HepG2 (cell line): ENCODE results near the gene KRABD2.

Source experiments
- ATRX ChIP-seq: sonication (generic); formaldehyde crosslinking; IDR thresholded peaks from 2 replicates; pipeline ENCODE4 v1.4.0; 2020; ENCODE audit warnings: missing genetic modification reagents, borderline replicate concordance
- CEBPG ChIP-seq: IDR thresholded peaks from 2 replicates; pipeline ENCODE4 v1.6.1; 2016
- CHCHD3 ChIP-seq: sonication (generic); formaldehyde crosslinking; IDR thresholded peaks from 2 replicates; pipeline ENCODE4 v1.8.0; 2022; ENCODE audit warnings: mild to moderate bottlenecking, missing genetic modification reagents, moderate library complexity
- DNMT1 ChIP-seq: sonication (generic); formaldehyde crosslinking; IDR thresholded peaks from 2 replicates; pipeline ENCODE4 v1.5.1; 2020; ENCODE audit warnings: mild to moderate bottlenecking, missing genetic modification reagents
- EED ChIP-seq: sonication (generic); formaldehyde crosslinking; IDR thresholded peaks from 2 replicates; pipeline ENCODE4 v1.5.0; 2020; ENCODE audit warnings: mild to moderate bottlenecking, missing genetic modification reagents
- EZH2 ChIP-seq: conservative IDR thresholded peaks from 2 replicates; pipeline ENCODE4 v1.6.1; 2012; ENCODE audit warnings: mild to moderate bottlenecking, low read depth, low read length, moderate library complexity
- GATAD1 ChIP-seq: IDR thresholded peaks from 2 replicates; pipeline ENCODE4 v1.6.1; 2016; ENCODE audit warnings: missing genetic modification reagents, missing compliant biosample characterization
- GMEB2 ChIP-seq: IDR thresholded peaks from 2 replicates; pipeline ENCODE4 v1.6.1; 2016; ENCODE audit warnings: missing biosample characterization, missing genetic modification reagents, low read depth
- HHEX ChIP-seq: IDR thresholded peaks from 2 replicates; pipeline ENCODE4 v1.6.1; 2016; ENCODE audit warnings: control low read depth
- HIC2 ChIP-seq: sonication (generic); formaldehyde crosslinking; IDR thresholded peaks from 2 replicates; pipeline ENCODE4 v1.9.0; 2022; ENCODE audit warnings: low read depth, missing genetic modification reagents
- HNRNPL ChIP-seq: fragments of 200-400 bp; formaldehyde crosslinking; IDR thresholded peaks from 2 replicates; pipeline ENCODE4 v1.6.1; 2017; ENCODE audit warnings: mild to moderate bottlenecking, low read depth, low read length
- KAT7 ChIP-seq: IDR thresholded peaks from 2 replicates; pipeline ENCODE4 v1.6.1; 2018; ENCODE audit warnings: borderline replicate concordance, missing compliant biosample characterization
- NR1H2 ChIP-seq: sonication (generic); formaldehyde crosslinking; IDR thresholded peaks from 2 replicates; pipeline ENCODE4 v1.8.1; 2022; ENCODE audit warnings: low read depth, missing genetic modification reagents, borderline replicate concordance
- TSC22D2 ChIP-seq: sonication (generic); formaldehyde crosslinking; IDR thresholded peaks from 2 replicates; pipeline ENCODE4 v1.5.1; 2020; ENCODE audit warnings: missing genetic modification reagents, mild to moderate bottlenecking, borderline replicate concordance
- U2AF2 ChIP-seq: fragments of 200-400 bp; formaldehyde crosslinking; IDR thresholded peaks from 2 replicates; pipeline ENCODE4 v1.6.1; 2017; ENCODE audit warnings: low read depth, mild to moderate bottlenecking, low read length
- ZBTB7A ChIP-seq: sonication (generic); formaldehyde crosslinking; IDR thresholded peaks from 2 replicates; pipeline ENCODE4 v1.8.0; 2022; ENCODE audit warnings: mild to moderate bottlenecking, missing genetic modification reagents
- ZFAT ChIP-seq: sonication (generic); formaldehyde crosslinking; conservative IDR thresholded peaks from 2 replicates; pipeline ENCODE4 v1.8.1; 2023; ENCODE audit warnings: missing genetic modification reagents, inconsistent platforms
- ZFP36L2 ChIP-seq: sonication (generic); formaldehyde crosslinking; IDR thresholded peaks from 2 replicates; pipeline ENCODE4 v1.4.0; 2020; ENCODE audit warnings: missing genetic modification reagents
- ZMAT5 ChIP-seq: sonication (generic); formaldehyde crosslinking; IDR thresholded peaks from 2 replicates; pipeline ENCODE4 v1.5.0; 2020; ENCODE audit warnings: mild to moderate bottlenecking, low read depth, missing genetic modification reagents, borderline replicate concordance
- ZNF343 ChIP-seq: sonication (generic); formaldehyde crosslinking; IDR thresholded peaks from 2 replicates; pipeline ENCODE4 v1.4.0; 2020; ENCODE audit warnings: mild to moderate bottlenecking, missing genetic modification reagents
- ZNF501 ChIP-seq: sonication (generic); formaldehyde crosslinking; IDR thresholded peaks from 2 replicates; pipeline ENCODE4 v1.5.1; 2020; ENCODE audit warnings: mild to moderate bottlenecking, moderate library complexity, missing genetic modification reagents
- ZNF562 ChIP-seq: sonication (generic); formaldehyde crosslinking; IDR thresholded peaks from 2 replicates; pipeline ENCODE4 v1.8.0; 2022; ENCODE audit warnings: missing genetic modification reagents, borderline replicate concordance
- ZNF644 ChIP-seq: IDR thresholded peaks from 2 replicates; pipeline ENCODE4 v1.6.1; 2016; ENCODE audit warnings: low read depth
- ZNF7 ChIP-seq: IDR thresholded peaks from 2 replicates; pipeline ENCODE4 v1.6.1; 2016; ENCODE audit warnings: missing biosample characterization, missing genetic modification reagents
- ZUFSP ChIP-seq: sonication (generic); formaldehyde crosslinking; IDR thresholded peaks from 2 replicates; pipeline ENCODE4 v1.9.0; 2021; ENCODE audit warnings: missing genetic modification reagents, mild to moderate bottlenecking, borderline replicate concordance
- TF ChIP-seq, protein P1 (sequence below): IDR thresholded peaks from 2 replicates; pipeline ENCODE4 v1.6.1; 2016; ENCODE audit warnings: missing genetic modification reagents, missing compliant biosample characterization

Gene KRABD2

GRCh38 chr17:8420041-8420934 is 43.8 kb upstream of the KRABD2 start (continued):
- TF ChIP-seq ZNF7, result no peak
- TF ChIP-seq ZBTB7A, result no peak
- no peak for TF ChIP-seq ZNF562
- peak; percentile 71; the same call in 1 of the 2 replicates for TF ChIP-seq HHEX (CRISPR knock-in tag)
- no peak for TF ChIP-seq HNRNPL
- no peak for TF ChIP-seq ZFAT
- peak; percentile 73; the same call in 1 of the 2 replicates for TF ChIP-seq KAT7 (CRISPR knock-in tag)
- TF ChIP-seq ZUFSP (CRISPR knock-in tag), result no peak
- TF ChIP-seq, protein P1, sequence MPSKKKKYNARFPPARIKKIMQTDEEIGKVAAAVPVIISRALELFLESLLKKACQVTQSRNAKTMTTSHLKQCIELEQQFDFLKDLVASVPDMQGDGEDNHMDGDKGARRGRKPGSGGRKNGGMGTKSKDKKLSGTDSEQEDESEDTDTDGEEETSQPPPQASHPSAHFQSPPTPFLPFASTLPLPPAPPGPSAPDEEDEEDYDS (CRISPR knock-in tag), result peak; percentile 54
- TF ChIP-seq ZNF501 (CRISPR knock-in tag), result peak; percentile 31; the same call in 1 of the 2 replicates
- no peak for TF ChIP-seq EED (CRISPR knock-in tag)
- no peak for TF ChIP-seq ATRX
- no peak for TF ChIP-seq DNMT1 (CRISPR knock-in tag)
- no peak for TF ChIP-seq ZMAT5 (CRISPR knock-in tag)
- TF ChIP-seq TSC22D2 (CRISPR knock-in tag), result peak; percentile 41; the same call in 1 of the 2 replicates
- peak; percentile 71 for TF ChIP-seq ZNF644 (CRISPR knock-in tag)
- TF ChIP-seq CEBPG (CRISPR knock-in tag), result peak; percentile 94
- TF ChIP-seq GMEB2, result no peak
- peak; percentile 74 for TF ChIP-seq GATAD1 (CRISPR knock-in tag)
- peak; percentile 90 for TF ChIP-seq NR1H2 (CRISPR knock-in tag)
- TF ChIP-seq HIC2 (CRISPR knock-in tag), result no peak
- no peak for TF ChIP-seq CHCHD3
- no peak for TF ChIP-seq U2AF2
- no peak for TF ChIP-seq EZH2
- no peak for TF ChIP-seq ZNF343 (CRISPR knock-in tag)
- TF ChIP-seq ZFP36L2 (CRISPR knock-in tag), result peak; percentile 87; the same call in 1 of the 2 replicates
